Calu3 (cell line): Measurements from ENCODE around the gene DPH7. TPM values are rescaled to one million over a fixed set of nuclear protein-coding genes. Genes with fewer than 3 reads are reported as not detected.
"Not testable (repeated sequence)": the region's sequence is repeated elsewhere in the genome, so short reads cannot be mapped to it uniquely, and the experiment has no call there.

Experiments used
- BruUV-seq: library from RNA; stranded (reverse); fragments of 400-500 nt; replicated peaks from 2 replicates; lab custom pipeline; 2021; lab: Mats Ljungman, UMichigan
- CTCF ChIA-PET: fragments of 300-600 bp; sonication (Branson Sonifier 250); formaldehyde crosslinking; loops from one replicate; lab custom pipeline; 2022; ENCODE audit warnings: antibody characterized with exemption; lab: Charles Lee
- DNase-seq: peaks from one replicate; pipeline ENCODE4 v3.0.0; 2022
- H3K27ac Mint-ChIP-seq: one replicate; pipeline ENCODE4 v1.8.0; 2022; ENCODE audit warnings: mixed read lengths; ENCODE audit not compliant: unreplicated experiment
- H3K27me3 Mint-ChIP-seq: one replicate; pipeline ENCODE4 v1.8.0; 2022; ENCODE audit warnings: mixed read lengths; ENCODE audit not compliant: unreplicated experiment
- H3K36me3 Mint-ChIP-seq: one replicate; pipeline ENCODE4 v1.8.0; 2022; ENCODE audit warnings: mild to moderate bottlenecking, moderate library complexity, mixed read lengths; ENCODE audit not compliant: insufficient read depth, unreplicated experiment
- H3K4me1 Mint-ChIP-seq: one replicate; pipeline ENCODE4 v1.8.0; 2022; ENCODE audit warnings: mild to moderate bottlenecking, low read depth, mixed read lengths; ENCODE audit not compliant: unreplicated experiment
- H3K4me3 Mint-ChIP-seq: one replicate; pipeline ENCODE4 v1.8.0; 2022; ENCODE audit warnings: mild to moderate bottlenecking, low read depth, moderate library complexity, mixed read lengths; ENCODE audit not compliant: unreplicated experiment
- H3K9me3 Mint-ChIP-seq: one replicate; pipeline ENCODE4 v1.8.0; 2022; ENCODE audit warnings: low read depth, mixed read lengths; ENCODE audit not compliant: unreplicated experiment
- intact Hi-C: fragments of 100-400 bp; cut with micrococcal nuclease; formaldehyde crosslinking; loops from one replicate; pipeline ENCODE4 v1.10.0; 2022; ENCODE audit not compliant: unreplicated experiment
- total RNA-seq: library from RNA; stranded (reverse); gene quantifications from 2 replicates; pipeline ENCODE4 v1.2.3, GENCODE V29; 2022
- TF ChIP-seq, protein P1 (sequence below): fragments of 200-600 bp; IDR thresholded peaks from one replicate; pipeline ENCODE4 v1.8.0; 2022; ENCODE audit warnings: antibody characterized with exemption; ENCODE audit not compliant: unreplicated experiment

DPH7 gene
- total RNA-seq, 1 experiment from 2014 or later = 30.2 TPM

DNA sequence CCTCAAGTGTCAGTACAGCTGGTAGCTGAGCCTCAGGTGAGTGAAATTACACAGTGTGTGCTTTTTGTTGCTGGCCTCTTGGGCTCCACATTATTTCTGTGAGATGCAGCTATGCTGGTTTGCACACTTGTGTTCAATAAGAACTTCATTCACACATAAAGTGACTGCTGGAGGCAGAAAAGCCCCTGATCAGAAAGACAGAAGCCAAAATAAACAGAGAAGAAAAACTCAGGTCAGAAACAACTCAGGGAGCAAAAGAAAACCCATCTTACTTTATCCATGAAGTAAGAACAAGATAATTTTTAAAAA, 43.7 kb downstream of the DPH7 start:
- H3K27ac Mint-ChIP-seq = no peak overlapping the region
- no peaks in the 10 kb centered on the region for H3K9me3 Mint-ChIP-seq
- BruUV-seq = no TSS peak
- peaks cover 4% of the 10 kb centered on the region for H3K36me3 Mint-ChIP-seq
- CTCF ChIA-PET = interaction anchor here (0.6 to 1.0 kb wide), 6 partner anchors 12 to 600 kb away, joined by 3 to 9 read pairs (median 4); partner anchors contain the start of genes EXD3, NOXA1 and PNPLA7
- intact Hi-C loops = no loop called here
- TF ChIP-seq, protein P1, sequence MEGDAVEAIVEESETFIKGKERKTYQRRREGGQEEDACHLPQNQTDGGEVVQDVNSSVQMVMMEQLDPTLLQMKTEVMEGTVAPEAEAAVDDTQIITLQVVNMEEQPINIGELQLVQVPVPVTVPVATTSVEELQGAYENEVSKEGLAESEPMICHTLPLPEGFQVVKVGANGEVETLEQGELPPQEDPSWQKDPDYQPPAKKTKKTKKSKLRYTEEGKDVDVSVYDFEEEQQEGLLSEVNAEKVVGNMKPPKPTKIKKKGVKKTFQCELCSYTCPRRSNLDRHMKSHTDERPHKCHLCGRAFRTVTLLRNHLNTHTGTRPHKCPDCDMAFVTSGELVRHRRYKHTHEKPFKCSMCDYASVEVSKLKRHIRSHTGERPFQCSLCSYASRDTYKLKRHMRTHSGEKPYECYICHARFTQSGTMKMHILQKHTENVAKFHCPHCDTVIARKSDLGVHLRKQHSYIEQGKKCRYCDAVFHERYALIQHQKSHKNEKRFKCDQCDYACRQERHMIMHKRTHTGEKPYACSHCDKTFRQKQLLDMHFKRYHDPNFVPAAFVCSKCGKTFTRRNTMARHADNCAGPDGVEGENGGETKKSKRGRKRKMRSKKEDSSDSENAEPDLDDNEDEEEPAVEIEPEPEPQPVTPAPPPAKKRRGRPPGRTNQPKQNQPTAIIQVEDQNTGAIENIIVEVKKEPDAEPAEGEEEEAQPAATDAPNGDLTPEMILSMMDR = no peak
- no peaks in the 10 kb centered on the region for H3K27me3 Mint-ChIP-seq
- peak overlapping the region; percentile 50 for H3K4me3 Mint-ChIP-seq
- peaks cover 9% of the 10 kb centered on the region for H3K4me1 Mint-ChIP-seq
- DNase-seq = no peak

DNA sequence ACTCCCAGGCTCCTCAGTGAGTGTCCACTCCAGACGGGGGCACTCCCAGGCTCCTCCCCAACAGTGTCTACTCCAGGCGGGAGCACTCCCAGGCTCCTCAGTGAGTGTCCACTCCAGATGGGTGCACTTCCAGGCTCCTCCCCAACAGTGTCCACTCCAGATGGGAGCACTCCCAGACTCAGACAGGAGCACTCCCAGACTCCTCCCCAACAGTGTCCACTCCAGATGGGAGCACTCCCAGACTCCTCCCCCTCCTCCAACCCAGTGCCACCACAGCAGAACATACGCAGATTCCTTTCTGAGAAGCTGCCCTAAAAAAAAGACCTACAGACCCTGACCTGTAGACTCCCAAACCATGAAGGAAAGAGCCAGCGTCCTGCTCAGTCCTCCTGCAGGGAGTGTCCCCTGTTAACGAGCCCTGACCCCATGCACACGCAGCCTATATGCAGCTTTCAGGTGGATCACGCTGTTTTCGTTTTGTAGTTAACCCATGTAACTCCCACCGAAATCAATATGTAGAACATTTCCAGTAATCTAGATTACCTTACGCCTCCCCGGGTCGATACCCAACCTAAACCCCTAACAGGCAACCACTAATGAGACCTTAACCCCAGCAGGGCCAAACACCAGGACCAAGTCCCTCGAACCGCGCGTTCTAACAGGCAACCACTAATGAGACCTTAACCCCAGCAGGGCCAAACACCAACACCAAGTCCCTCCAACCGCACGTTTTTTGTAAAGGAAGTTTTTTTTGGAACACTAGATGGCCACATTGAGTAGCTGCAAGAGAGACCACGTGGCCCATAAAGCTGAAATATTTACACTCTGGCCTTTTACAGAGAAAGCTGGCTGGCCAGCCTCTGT, 44.2 kb downstream of the DPH7 start:
- TF ChIP-seq, protein P1 = peak; percentile 37
- intact Hi-C loops = no loop called here
- peak overlapping the region; percentile 50 for H3K4me3 Mint-ChIP-seq
- H3K27me3 Mint-ChIP-seq = no peaks in the 10 kb centered on the region
- DNase-seq = peak; percentile 35
- BruUV-seq = no TSS peak
- no peak overlapping the region for H3K27ac Mint-ChIP-seq
- CTCF ChIA-PET = interaction anchor here (0.6 to 1.0 kb wide), 6 partner anchors 12 to 599 kb away, joined by 3 to 9 read pairs (median 4); partner anchors contain the start of genes EXD3, NOXA1 and PNPLA7
- peaks cover 4% of the 10 kb centered on the region for H3K36me3 Mint-ChIP-seq
- H3K4me1 Mint-ChIP-seq = peaks cover 9% of the 10 kb centered on the region
- H3K9me3 Mint-ChIP-seq = no peaks in the 10 kb centered on the region

DNA sequence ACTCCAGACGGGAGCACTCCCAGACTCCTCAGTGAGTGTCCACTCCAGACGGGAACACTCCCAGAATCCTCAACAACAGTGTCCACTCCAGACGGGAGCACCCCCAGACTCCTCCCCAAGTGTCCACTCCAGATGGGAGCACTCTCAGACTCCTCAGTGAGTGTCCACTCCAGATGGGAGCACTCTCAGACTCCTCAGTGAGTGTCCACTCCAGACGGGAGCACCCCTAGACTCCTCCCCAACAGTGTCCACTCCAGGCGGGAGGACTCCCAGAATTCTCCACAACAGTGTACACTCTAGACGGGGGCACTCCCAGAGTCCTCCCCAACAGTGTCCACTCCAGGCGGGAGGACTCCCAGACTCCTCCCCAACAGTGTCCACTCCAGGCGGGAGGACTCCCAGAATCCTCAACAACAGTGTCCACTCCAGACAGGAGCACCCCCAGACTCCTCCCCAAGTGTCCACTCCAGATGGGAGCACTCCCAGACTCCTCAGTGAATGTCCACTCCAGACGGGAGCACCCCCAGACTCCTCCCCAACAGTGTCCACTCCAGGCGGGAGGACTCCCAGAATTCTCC, 45.7 kb downstream of the DPH7 start:
- H3K4me3 Mint-ChIP-seq, DNase-seq, H3K27me3 Mint-ChIP-seq, H3K36me3 Mint-ChIP-seq, BruUV-seq, CTCF ChIA-PET, intact Hi-C loops, H3K9me3 Mint-ChIP-seq, H3K27ac Mint-ChIP-seq, H3K4me1 Mint-ChIP-seq: not testable (repeated sequence)

DNA sequence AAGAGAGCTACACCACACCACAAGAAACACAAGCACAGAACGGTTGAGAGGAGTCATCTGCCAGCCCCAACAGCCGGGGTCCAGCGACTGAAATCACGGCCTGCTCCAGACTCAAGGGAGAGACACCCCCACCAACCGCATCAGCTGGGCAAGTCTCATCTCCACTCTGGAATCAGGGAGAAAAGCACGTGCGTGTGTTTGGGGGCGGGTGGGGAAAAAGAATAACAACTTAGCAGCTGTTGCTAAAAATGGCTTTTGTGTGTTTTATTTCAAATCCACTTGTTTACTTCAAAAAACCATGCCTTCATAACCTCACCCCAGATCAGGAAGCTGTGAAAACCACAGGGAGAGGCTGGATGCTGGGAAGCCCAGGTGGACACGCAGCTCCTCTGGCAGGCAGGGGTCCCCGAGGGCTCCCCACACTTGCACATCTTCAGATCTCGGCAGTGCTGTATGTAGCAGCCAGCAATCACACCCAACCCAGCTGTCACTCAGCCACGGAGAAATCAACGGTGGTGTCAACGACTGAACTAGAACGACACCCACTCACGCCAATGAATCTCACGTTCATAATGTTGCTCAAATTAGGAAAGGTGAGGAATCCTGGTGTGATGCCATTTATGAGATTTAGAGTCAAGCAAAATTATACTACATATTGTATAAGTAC, 47.5 kb downstream of the DPH7 start:
- Mint-ChIP-seq H3K27me3 (no peaks in the 10 kb centered on the region), H3K9me3 (no peaks in the 10 kb centered on the region), H3K36me3 (peaks cover 4% of the 10 kb centered on the region), H3K4me3 (no peak overlapping the region), H3K27ac (no peak overlapping the region), H3K4me1 (peaks cover 9% of the 10 kb centered on the region)
- CTCF ChIA-PET = no interaction called here
- no peak for DNase-seq
- intact Hi-C loops = no loop called here
- BruUV-seq = no TSS peak
- TF ChIP-seq, protein P1 = no peak
